OCI-LY1 (cell line): ENCODE measurements around the gene CFAP97D2.

Source experiments
- CTCF ChIP-seq: fragments of 200-600 bp; sonication (generic), shearing (Covaris generic); IDR thresholded peaks from 2 replicates; pipeline ENCODE4 v1.5.1; 2017; ENCODE audit warnings: mild to moderate bottlenecking, antibody characterized with exemption, low read length, moderate library complexity, mixed read lengths
- EZH2 ChIP-seq: fragments of 200-600 bp; sonication (generic), shearing (Covaris generic); IDR thresholded peaks from 2 replicates; pipeline ENCODE4 v1.8.0; 2017; ENCODE audit warnings: borderline replicate concordance, mixed run types, mild to moderate bottlenecking, antibody characterized with exemption, low read length, moderate library complexity, mixed read lengths

- TF ChIP-seq CTCF (no peak), EZH2 (no peak)
Measured at GRCh38 chr13:114130131-114130836, 48.8 kb upstream of the CFAP97D2 start.
